Embryonic facial prominence (tissue), 1 donor: ENCODE measurements around the gene EFNA1.

Experiments used
- DNase-seq: peaks from one replicate; pipeline ENCODE4 v3.0.0-alpha.2; 2016; ENCODE audit errors: extremely low spot score

Gene EFNA1

DNA sequence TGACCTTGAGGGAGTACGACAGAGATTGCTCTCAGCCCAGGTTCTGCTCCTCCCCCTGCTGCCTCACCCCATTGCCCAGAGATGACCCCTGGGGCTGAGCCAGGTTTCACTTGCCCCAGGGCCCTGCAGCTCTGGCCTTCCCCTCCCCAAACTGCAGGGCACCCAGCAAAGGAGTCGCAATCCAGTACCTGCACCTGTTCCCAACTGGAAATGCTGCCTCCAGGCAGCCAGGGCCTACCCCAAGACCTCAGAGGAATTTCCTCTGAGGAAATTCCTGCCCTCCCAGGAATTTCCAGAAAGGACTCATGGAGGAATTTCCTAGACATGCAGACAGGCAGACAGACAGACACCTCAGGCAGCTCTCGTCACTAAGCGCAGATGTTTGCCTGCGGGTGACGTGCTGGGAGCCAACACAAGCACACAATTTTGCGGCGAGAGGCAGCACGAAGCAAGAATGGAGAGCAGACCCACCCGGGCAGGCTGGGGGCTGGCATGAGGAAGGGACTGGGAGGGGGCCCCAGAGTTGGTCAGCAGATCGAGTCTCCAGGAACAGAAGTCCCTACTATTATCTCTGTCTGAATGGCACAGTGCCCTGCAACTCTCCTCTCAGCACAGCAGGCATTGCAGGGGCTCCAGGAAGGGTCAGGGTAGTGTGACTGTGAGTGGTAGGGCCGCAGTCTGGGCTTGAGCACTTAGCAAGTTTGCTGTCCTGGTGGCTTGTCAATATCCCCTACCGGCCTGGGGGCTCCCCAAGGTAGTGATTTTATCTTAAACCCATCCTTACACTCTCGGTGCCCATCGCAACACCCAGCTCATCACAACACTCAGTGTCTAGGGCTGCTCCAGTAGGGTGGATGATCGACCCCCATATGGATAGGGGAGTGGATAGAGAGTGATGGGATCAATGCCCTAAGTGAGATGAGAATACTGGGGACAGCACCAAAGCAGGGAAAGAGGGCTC lies 2.9 kb upstream of the EFNA1 start:
- DNase-seq, result no peak

DNA sequence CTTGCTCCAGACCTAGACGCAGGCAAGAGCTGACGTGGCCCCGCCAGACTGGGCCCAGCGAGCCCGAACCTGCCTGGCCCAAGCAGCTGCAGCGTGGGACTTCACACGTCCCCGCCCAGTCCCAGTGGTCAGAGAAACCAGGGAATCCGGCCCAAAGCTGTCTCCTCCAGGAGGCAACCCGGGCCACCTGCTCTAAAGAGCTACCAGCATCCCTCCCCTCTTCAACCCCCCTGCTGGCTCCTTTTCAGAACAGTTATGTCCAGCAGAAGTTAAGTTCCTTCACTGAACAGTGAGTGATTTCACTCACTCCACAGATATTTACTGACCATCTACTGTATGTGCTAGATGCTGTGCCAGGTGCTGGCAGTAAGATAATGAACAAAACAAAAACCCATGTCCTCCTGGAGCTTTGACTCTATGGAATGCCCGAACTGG lies 2.1 kb upstream of the EFNA1 start:
- no peak for DNase-seq

DNA sequence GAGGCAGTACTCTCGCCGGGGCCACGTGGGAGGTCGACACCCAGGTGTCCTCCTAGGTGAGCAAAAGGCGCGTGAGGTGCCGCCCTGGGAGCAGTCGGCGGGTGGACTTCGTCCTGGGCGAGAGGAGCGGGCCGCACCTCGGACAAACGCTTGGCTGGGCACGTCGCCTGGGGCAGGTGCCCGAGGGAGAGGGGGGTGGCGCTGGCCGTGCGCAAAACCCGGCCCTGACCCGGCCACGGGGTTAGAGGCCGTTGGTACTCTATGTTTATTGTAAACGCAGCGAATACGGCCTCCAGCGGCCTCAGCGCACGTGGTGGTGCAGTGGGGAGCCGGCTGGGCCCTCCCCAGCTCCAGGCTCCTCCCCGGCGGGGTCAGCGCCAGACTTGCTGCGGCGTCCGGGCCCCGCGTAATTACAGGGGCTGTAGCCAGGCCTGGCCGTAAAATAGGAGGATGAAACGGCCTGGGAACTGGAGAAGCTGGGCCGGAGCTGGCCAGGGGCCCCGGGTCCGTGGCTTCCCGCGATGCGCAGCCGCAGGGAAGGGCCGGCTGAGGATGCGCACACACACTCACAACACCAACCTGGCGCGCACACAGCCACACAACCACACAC lies 1.6 kb upstream of the EFNA1 start:
- no peak for DNase-seq

DNA sequence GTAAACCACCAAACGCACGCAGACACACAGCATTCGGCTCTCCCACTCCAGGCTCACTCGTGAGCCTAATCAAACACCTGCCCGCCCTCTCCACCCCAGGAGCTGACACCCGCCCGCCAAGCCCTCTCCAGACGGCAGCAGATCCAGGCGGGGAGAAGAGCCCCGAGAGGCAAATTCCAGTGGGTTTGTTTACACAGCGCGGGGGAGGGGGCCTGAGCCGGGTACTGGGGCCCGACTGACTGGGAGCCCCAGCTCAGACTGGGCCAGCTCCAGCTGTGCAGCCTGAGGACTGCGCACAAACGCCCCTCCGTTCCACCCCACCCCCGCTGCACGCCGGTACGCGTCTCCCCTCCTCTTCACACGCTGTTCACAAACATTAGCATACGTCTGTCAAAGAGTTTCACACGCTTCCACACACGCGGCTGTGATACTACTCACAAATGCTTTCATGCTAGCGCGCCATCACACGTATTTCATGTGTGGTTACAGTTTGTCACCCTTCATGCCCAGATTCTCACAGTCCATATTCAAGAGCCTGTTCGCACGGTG lies 1.0 kb upstream of the EFNA1 start:
- DNase-seq, result no peak

DNA sequence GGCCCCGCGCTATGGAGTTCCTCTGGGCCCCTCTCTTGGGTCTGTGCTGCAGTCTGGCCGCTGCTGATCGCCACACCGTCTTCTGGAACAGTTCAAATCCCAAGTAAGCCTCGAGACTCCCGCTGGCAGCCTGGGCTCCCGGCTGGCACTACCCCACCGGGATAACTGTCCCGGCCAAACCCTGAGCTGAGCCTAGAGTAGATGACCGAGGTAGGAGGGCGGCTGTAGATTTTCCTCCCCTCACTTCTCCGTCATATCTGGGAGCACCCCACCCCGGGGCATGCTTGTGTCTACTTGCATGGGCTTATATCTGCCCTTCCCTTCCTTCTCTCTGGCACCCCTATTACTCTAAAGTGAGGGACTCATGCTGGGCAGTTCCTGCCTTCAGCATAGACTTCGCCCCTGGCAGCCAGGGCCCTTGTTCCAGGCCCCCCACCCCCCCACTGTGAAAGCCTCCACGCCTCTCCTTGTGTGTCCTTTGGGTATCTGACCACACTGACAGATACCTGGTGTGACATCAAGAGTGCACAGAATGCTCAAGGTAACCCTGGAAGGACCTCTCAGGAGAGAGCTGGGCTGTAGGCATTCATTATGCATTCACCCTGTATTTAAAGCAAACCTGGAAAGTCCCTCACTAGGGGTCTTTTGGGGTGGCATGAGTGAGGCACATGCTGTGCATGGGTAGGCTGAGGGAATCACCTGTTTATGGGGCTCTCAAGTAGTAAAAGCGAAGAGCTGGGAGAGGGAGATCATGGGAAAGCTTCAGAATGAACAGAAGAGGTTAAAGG lies 485 bp downstream of the EFNA1 start:
- DNase-seq, result no peak

DNA sequence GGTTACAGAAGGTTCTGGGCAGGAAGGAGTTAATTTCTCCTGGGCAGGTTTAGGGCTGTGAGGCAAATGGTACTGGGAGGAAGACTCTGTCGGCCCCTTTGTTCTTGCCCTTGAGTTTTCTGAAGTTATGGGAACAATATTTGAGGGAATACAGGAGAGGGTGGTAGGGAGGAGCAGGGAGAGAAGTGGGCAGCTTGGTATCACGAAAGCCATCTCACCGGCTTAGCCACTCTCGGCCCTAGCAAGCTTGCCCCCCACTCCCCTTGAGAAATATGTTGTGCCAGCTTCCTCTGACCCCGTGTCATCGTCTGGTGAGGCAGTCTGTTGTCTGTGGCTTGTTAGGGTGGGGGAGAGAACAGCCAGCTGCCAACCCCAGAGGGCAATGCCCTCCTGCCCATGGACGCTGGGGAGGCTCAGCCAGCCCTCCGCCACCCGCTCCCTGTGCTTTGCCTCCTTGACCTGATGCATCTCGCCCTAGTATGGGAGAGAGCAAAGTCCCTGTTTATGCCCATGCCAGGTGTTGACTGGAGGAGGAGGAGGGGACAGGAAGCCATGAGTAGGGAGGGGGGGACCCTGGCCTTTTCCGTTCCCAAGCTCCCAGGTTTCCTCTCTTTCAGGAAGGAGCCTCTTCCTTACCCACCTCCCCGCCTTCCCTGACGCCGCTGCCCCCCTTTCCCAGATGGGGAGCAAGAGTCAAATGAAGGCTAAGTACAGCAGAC lies 1.2 kb downstream of the EFNA1 start:
- DNase-seq, result no peak

DNA sequence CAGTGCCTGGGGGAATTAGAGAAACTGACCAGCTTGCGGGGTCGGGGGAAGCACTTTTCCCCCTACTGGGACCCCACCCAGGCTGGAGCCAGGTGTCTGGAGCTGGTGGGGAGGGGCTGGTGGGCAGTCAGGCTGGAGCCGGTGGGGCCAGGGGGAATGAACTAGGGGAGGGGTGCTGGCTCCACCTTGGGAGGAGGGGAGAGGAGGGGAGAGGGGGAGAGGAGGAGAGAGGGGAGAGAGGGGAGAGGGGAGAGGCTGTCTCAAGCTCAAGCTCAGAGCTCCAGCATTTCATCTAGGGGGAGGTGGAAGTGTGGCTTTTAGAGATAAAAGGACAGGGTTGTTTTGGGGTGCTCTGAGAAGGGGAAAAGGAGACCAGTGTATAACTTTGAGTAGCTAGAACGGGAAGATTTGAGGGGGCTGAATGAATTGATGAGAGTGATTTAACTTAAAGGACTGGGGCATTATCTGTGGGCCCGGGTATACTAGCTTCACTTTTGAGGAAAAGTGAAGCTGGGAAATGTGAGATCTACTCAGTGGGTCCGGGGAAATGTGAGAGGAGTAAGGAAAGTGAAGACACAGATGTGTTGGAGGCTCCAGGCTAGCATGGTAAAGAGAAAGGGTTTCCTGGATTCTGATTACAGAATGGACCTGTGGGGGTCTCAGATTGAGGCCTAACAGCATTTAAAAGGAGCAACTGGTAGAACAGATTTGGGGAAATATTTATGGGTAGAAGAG lies 2.8 kb downstream of the EFNA1 start:
- DNase-seq, result no peak

DNA sequence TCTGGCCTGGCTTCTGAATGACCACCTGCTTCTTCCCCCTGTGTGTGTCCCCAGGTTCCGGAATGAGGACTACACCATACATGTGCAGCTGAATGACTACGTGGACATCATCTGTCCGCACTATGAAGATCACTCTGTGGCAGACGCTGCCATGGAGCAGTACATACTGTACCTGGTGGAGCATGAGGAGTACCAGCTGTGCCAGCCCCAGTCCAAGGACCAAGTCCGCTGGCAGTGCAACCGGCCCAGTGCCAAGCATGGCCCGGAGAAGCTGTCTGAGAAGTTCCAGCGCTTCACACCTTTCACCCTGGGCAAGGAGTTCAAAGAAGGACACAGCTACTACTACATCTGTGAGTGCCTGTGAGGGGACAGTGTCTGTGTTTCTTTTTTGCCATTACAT lies 3.6 kb downstream of the EFNA1 start:
- no peak for DNase-seq

DNA sequence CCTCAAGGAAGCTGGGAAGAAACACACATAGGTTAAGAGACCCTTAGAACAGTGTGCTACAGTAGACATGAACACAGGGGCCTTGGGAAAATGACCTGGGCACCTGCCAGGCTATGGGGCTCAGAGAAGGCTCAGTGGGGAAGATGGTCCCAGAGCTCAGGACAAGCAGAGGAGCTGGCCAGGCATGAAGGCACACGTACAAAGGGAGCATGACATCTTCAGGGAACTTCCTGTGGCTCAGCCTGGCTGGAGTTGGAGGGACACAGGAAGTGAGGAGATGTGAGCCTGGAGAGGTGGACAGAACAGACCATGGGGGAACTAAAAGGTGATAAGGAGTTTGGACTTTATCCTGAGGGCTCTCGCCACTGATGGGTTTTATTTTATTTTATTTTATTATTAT lies 4.2 kb downstream of the EFNA1 start:
- no peak for DNase-seq

DNA sequence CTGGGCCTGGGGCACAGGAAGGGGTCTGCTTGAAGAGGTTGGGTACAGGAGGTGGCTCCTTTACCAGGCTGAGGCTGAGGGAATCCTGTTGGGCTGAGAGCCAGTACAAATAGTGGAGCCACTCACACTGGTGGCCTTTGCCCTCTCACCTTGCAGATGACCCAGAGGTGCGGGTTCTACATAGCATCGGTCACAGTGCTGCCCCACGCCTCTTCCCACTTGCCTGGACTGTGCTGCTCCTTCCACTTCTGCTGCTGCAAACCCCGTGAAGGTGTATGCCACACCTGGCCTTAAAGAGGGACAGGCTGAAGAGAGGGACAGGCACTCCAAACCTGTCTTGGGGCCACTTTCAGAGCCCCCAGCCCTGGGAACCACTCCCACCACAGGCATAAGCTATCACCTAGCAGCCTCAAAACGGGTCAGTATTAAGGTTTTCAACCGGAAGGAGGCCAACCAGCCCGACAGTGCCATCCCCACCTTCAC lies 6.2 kb downstream of the EFNA1 start:
- no peak for DNase-seq

DNA sequence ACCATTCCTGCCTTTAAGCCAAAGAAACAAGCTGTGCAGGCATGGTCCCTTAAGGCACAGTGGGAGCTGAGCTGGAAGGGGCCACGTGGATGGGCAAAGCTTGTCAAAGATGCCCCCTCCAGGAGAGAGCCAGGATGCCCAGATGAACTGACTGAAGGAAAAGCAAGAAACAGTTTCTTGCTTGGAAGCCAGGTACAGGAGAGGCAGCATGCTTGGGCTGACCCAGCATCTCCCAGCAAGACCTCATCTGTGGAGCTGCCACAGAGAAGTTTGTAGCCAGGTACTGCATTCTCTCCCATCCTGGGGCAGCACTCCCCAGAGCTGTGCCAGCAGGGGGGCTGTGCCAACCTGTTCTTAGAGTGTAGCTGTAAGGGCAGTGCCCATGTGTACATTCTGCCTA lies 6.6 kb downstream of the EFNA1 start:
- DNase-seq, result no peak

DNA sequence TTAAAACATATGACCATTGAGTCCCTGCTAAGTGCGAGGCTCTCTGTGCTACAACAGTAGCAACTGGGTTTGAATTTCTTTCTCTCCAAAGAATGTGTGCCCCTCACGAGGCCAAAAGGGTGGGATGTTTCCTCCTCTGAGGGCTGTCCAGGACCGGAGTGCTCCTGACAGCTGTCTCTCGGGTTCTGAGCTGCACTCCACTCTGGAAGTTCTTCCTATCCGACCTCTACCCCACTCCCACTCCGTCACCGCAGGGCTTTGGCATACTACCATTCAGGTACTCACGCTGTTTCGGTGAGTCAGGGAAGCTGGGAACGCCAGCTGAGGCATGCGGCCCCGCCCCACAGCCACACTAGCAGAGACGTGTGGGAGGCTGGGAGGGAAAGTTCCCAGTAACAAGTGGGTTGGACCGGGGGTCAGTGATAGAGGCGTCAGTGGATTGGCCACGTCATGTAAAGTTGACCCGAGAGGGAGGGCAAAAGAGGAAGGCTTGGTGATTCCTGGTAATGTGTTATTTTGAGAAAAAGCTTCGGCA lies 7.3 kb downstream of the EFNA1 start:
- DNase-seq, result peak; percentile 57

DNA sequence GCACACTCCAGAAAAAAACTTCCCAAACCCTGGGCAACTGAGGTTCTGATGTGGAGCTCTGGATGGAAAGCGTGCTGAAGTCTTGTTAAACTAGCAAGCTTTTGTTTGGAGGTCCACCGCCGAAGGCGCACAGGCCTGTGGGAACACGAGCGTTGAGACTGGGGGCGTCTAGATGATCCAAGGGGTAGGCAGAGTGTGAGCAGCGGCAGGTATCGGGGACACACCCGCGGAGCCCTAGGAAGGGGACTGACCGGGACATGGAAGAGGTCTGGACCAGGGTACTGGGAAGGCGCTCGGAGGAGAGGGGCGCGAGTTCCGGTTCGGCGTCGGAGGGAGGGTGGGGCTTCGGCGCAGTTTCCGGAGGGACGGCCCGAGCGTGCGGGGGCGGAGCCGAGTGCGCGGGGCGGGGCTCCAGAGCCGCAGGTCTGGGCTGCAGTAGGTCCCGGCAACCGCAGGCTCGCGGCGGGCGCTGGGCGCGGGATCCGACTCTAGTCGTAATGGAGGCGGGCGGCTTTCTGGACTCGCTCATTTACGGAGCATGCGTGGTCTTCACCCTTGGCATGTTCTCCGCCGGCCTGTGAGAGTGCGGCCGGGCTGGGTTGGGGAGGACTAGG lies 7.8 kb downstream of the EFNA1 start, which contains the start of gene SLC50A1:
TSS of gene SLC50A1 (plus strand) at position 438 of the 614 bp plus-strand sequence. CDS start at position 498, 60 bp downstream.
- peak; percentile 91 for DNase-seq

DNA sequence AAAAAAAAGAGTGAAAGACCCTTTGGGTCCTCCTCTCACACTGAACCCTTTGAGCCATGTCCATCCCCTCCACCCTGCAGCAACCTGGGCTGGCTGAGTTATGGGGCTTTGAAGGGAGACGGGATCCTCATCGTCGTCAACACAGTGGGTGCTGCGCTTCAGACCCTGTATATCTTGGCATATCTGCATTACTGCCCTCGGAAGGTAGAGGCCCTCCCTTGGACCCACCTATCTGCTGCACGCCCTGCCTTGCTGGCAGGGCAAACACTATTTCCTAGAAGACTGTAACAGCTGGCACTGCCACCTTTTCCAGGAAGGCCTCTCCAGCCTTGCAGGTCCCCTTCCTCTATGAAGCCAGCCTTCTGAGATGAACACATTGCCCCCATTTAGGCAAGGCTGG lies 9.1 kb downstream of the EFNA1 start:
- DNase-seq, result no peak

DNA sequence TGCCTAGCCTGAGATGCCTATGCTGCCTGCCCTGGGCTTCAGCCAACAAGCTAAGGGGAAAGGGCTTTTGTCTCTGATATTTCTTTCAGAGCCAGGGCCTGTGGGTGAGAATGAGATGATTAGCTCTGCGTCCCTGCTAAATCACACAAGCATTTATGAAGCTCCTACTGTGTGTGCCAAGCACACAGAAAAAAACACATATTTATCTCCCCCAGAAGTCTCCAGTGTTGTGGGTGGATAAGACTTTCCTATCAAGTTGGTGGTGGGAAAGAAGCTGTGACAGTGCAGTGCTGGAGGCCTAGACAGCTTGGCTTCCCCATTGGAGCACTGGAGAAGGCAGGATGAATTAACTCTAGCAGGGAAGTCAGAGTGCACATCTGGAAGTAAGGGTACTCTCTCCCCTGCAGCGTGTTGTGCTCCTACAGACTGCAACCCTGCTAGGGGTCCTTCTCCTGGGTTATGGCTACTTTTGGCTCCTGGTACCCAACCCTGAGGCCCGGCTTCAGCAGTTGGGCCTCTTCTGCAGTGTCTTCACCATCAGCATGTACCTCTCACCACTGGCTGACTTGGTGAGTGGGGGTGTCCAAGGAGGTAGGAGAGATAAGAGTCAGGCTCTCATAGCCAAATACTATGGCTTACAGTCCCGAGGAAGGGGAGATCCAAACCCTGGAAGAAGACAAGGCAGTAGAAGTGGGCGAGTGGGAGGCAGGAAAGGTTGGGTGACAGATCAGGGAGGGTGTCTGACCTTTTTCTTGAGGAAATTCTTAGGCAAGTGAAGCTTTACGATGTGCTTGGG lies 9.7 kb downstream of the EFNA1 start:
- DNase-seq, result no peak

DNA sequence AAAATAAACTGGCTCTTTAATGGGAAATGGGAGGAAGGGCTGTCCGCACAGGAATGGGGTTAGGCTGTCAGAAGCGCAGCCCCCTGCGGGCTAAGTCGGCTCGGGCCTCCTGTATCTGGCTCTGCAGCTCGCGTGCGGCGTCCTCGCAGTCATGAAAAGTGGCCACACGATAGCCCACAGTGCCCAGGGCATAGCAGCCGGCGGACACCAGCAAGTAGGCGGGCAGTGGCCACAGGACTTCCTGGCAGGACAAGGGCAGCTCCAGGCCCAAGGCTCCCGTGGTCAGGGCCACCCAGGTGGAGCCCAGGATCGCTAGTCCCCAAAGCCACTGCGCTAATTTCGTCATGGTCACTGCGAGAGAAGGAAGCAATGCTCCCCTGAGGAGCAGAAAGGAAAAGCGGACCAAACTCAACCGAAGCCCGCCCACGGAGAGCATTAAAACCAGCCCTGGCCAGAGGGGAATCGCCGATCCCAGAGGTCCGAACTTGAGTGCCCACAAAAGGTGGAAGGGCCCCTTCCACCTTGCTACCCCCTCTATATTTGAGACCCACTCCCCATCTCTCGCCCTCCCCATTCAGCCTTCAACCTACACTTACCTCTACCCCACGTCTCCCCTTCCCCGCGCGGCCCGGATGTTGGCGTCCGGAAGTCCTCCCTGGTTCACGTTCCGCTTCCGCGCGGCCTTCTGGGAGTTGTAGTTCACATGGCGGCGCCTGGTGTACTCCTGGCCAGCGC lies 12.4 kb downstream of the EFNA1 start, which contains the start of gene DPM3:
TSS of gene DPM3 (minus strand) at position 637 of the 735 bp plus-strand sequence. CDS start at position 346, 291 bp downstream.
- DNase-seq, result peak; percentile 71

DNA sequence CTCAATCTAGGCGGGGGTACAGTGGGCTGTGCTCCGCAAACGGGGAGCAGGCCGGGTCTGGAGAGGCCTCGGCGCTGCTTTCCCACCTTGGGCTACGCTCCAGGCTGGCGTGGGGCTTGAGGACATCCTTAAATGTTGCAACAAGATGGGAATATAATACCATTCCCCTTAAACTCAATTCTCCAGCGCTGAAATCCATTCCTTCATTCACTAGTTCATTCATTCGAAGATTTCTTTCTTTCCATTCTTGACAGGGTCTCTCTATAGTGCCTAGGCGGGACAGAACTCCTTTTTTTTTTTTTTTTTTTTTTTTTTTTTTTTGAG lies 12.9 kb downstream of the EFNA1 start:
- DNase-seq, result no peak

DNA sequence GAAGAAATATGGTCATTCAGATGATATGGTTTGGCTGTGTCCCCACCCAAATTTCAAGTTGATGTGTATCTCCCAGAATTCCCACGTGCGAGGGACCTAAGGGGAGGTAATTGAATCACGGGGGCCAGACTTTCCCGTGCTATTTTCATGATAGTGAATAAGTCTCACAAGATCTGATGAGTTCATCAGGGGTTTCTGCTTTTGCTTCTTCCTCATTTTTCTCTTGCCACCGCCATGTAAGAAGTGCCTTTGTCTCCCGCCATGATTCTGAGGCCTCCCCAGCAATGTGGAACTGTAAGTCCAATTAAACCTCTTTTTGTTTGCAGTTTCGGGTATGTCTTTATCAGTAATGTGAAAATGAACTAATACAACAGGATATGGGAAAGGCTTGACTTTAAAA lies 14.1 kb downstream of the EFNA1 start:
- no peak for DNase-seq
